Endothelial cell of umbilical vein (primary cell): ENCODE measurements around the gene LIPG. TPM values are rescaled to one million over a fixed set of nuclear protein-coding genes. Genes with fewer than 3 reads are reported as not detected.

Experiments
- BruUV-seq: library from RNA; stranded (reverse); fragments of 400-500 nt; replicated peaks from 2 replicates; lab custom pipeline; 2021; lab: Mats Ljungman, UMichigan
- CTCF ChIA-PET: fragments of 300-600, 350-600 bp; sonication (Branson Sonifier 250); formaldehyde crosslinking; loops from one replicate; lab custom pipeline; 2021; ENCODE audit warnings: antibody characterized with exemption, inconsistent platforms; lab: Charles Lee
- POLR2A ChIA-PET: fragments of 300-600, 350-600 bp; sonication (Branson Sonifier 250); formaldehyde crosslinking; loops from one replicate; lab custom pipeline; 2021; ENCODE audit warnings: antibody characterized with exemption, inconsistent platforms; lab: Charles Lee
- DNase-seq: peaks from one replicate; pipeline ENCODE4 v3.0.0-alpha.2; 2011; ENCODE audit warnings: low read depth, low spot score
- FAIRE-seq: peaks from 2 replicates; lab custom pipeline; 2011; peaks lifted over from hg19 to GRCh38; lab: Jason Lieb, UNC
- H2AFZ ChIP-seq: 2 replicates; pipeline ENCODE4 v1.6.0; 2012; ENCODE audit warnings: low read depth, low read length, control low read depth, inconsistent platforms
- H3K27ac ChIP-seq: 2 replicates; pipeline ENCODE4 v1.5.1; 2011; ENCODE audit warnings: low read depth, mild to moderate bottlenecking, control low read depth, low read length, moderate library complexity; ENCODE audit not compliant: insufficient read depth
- H3K27me3 ChIP-seq, 2 experiments: 2 replicates each; pipeline versions ENCODE4 v1.6.0 to v1.6.1; 2011; ENCODE audit warnings: low read length in 2 of 2, mixed read lengths in 1 of 2; ENCODE audit not compliant: control insufficient read depth in 2 of 2, insufficient read depth in 2 of 2
- H3K36me3 ChIP-seq, 2 experiments: 2 replicates in 1 of 2; 3 replicates in 1 of 2; pipeline ENCODE4 v1.5.1; 2011; ENCODE audit warnings: low read length in 2 of 2, mild to moderate bottlenecking in 1 of 2, moderate library complexity in 1 of 2; ENCODE audit not compliant: control insufficient read depth in 2 of 2, insufficient read depth in 2 of 2; ENCODE audit errors: extremely low read depth in 1 of 2
- H3K4me1 ChIP-seq: 3 replicates; pipeline ENCODE4 v1.5.1; 2011; ENCODE audit warnings: mild to moderate bottlenecking, low read length; ENCODE audit not compliant: control insufficient read depth, insufficient read depth; ENCODE audit errors: extremely low read depth
- H3K4me2 ChIP-seq: 2 replicates; pipeline ENCODE4 v1.6.1; 2011; ENCODE audit warnings: low read length, control low read depth, mixed read lengths; ENCODE audit not compliant: insufficient read depth
- H3K4me3 ChIP-seq, 3 experiments: fragments of 200-600 bp in 1 of 3; sonication (generic), shearing (Covaris generic) in 1 of 3; replicated peaks in 1 of 3; 2 replicates each; pipeline ENCODE4 v1.5.1; 2011 to 2016; ENCODE audit warnings: control low read depth in 3 of 3, low read length in 3 of 3, mild to moderate bottlenecking in 2 of 3, inconsistent platforms in 1 of 3, low read depth in 1 of 3, moderate library complexity in 1 of 3; ENCODE audit not compliant: insufficient read depth in 1 of 3
- H3K79me2 ChIP-seq: 2 replicates; pipeline ENCODE4 v1.6.0; 2012; ENCODE audit warnings: low read length, inconsistent platforms; ENCODE audit not compliant: control insufficient read depth, insufficient read depth
- H3K9ac ChIP-seq: replicated peaks from 2 replicates; pipeline ENCODE3; 2011; ENCODE audit warnings: low read length, control low read depth; ENCODE audit not compliant: insufficient read depth; ENCODE audit errors: extremely low read depth
- H3K9me1 ChIP-seq: replicated peaks from 3 replicates; pipeline ENCODE4 v1.6.0; 2011; ENCODE audit warnings: mild to moderate bottlenecking, low read length; ENCODE audit not compliant: control insufficient read depth, insufficient read depth; ENCODE audit errors: extremely low read depth
- H3K9me3 ChIP-seq: replicated peaks from 2 replicates; pipeline ENCODE4 v1.5.1; 2012; ENCODE audit warnings: low read length, inconsistent platforms; ENCODE audit not compliant: control insufficient read depth, insufficient read depth
- H4K20me1 ChIP-seq: replicated peaks from 2 replicates; pipeline ENCODE3; 2011; ENCODE audit warnings: mild to moderate bottlenecking, low read length; ENCODE audit not compliant: control insufficient read depth, insufficient read depth; ENCODE audit errors: extremely low read depth
- CTCF ChIP-seq, 2 donors: IDR thresholded peaks; 1 replicate in 1 of 2; 2 replicates in 1 of 2; pipeline ENCODE4 v1.5.1; 2011; ENCODE audit warnings: low read length in 2 of 2, mild to moderate bottlenecking in 2 of 2, moderate library complexity in 2 of 2, control low read depth in 1 of 2, inconsistent platforms in 1 of 2, low read depth in 1 of 2; ENCODE audit not compliant: insufficient read depth in 1 of 2; ENCODE audit errors: extremely low read depth in 1 of 2
- EZH2 ChIP-seq: IDR thresholded peaks from 2 replicates; pipeline ENCODE4 v1.6.1; 2012; ENCODE audit warnings: borderline replicate concordance, low read depth, mild to moderate bottlenecking, moderate library complexity, low read length, inconsistent platforms; ENCODE audit not compliant: severe bottlenecking
- FOS ChIP-seq: IDR thresholded peaks from 2 replicates; pipeline ENCODE4 v1.6.1; 2011; ENCODE audit warnings: mild to moderate bottlenecking, low read length, moderate library complexity, borderline replicate concordance; ENCODE audit not compliant: insufficient read depth
- GATA2 ChIP-seq: IDR thresholded peaks from 2 replicates; pipeline ENCODE4 v1.7.0; 2011; ENCODE audit warnings: low read depth, mild to moderate bottlenecking, moderate library complexity, mixed read lengths, low read length; ENCODE audit not compliant: insufficient read length, insufficient read depth
- JUN ChIP-seq: IDR thresholded peaks from 2 replicates; pipeline ENCODE4 v1.6.1; 2011; ENCODE audit warnings: borderline replicate concordance, low read depth; ENCODE audit not compliant: insufficient read length, insufficient read depth
- MAX ChIP-seq: IDR thresholded peaks from 2 replicates; pipeline ENCODE4 v1.6.1; 2011; ENCODE audit not compliant: insufficient read depth, insufficient read length
- MYC ChIP-seq: IDR thresholded peaks from one replicate; pipeline ENCODE4 v1.6.1; 2011; ENCODE audit warnings: mild to moderate bottlenecking, low read depth, low read length
- POLR2A ChIP-seq: IDR thresholded peaks from 2 replicates; pipeline ENCODE4 v1.6.1; 2012; ENCODE audit warnings: low read depth, mild to moderate bottlenecking, control low read depth, low read length
- POLR2AphosphoS5 ChIP-seq: IDR thresholded peaks from 2 replicates; pipeline ENCODE4 v1.6.1; 2012; ENCODE audit warnings: low read depth, mild to moderate bottlenecking, control low read depth, low read length, moderate library complexity; ENCODE audit not compliant: insufficient read depth
- dilution Hi-C: fragments of 300-500 bp; cut with MboI; formaldehyde crosslinking; loops from one replicate; pipeline ENCODE4 v1.15.0; 2019; ENCODE audit warnings: low sequenced_read_pairs; ENCODE audit not compliant: extremely low pct_ligation_motif_present
- intact Hi-C: fragments of 100-400 bp; cut with micrococcal nuclease; formaldehyde crosslinking; loops from one replicate; pipeline ENCODE4 v1.10.0; 2022
- polyA plus RNA-seq, 4 experiments: library from polyadenylated mRNA; depleted of rRNA in 3 of 4; stranded (reverse) in 3 of 4; unstranded in 1 of 4; fragments of >200 nt; gene quantifications; 2 replicates each; pipeline versions ENCODE4 v1.2.1 to v1.2.3, GENCODE V29; 2011 to 2012; ENCODE audit warnings: missing spikeins in 1 of 4
- total RNA-seq: library from RNA; stranded (reverse); gene quantifications from 2 replicates; pipeline ENCODE4 v1.2.3, GENCODE V29; 2021

LIPG gene
- total and polyA plus RNA-seq, 2 donors (not counting 3 experiments of a cell fraction or from before 2014, with no cell fraction given) = 80.6 to 86.3 TPM

GRCh38 chr18:49597157-49597931, 35.5 kb downstream of the LIPG start:
- H3K4me1 ChIP-seq = no peaks in the 10 kb centered on the region
- no peak for DNase-seq
- TF ChIP-seq POLR2A = no peak
- H3K79me2 ChIP-seq = no peaks in the 10 kb centered on the region
- H4K20me1 ChIP-seq = no peaks in the 10 kb centered on the region
- H3K9me3 ChIP-seq = no peaks in the 10 kb centered on the region
- BruUV-seq = no TSS peak
- intact Hi-C loops = no loop called here
- no peak overlapping the region for H3K27ac ChIP-seq
- no peak overlapping the region for H3K4me2 ChIP-seq
- CTCF ChIA-PET = no interaction called here
- H3K9me1 ChIP-seq = no peaks in the 10 kb centered on the region
- no peak for FAIRE-seq
- dilution Hi-C loops = no loop called here
- H3K27me3 ChIP-seq = no peaks in the 10 kb centered on the region
- POLR2A ChIA-PET = no interaction called here
- H2AFZ ChIP-seq = no peak overlapping the region
- H3K36me3 ChIP-seq = peaks cover 0 to 2% of the 10 kb centered on the region in 2 experiments
- no peak overlapping the region for H3K9ac ChIP-seq
- no peak overlapping the region for H3K4me3 ChIP-seq

- Histone ChIP-seq H3K79me2 (no peaks in the 10 kb centered on the region), H2AFZ (no peak overlapping the region), H3K9me3 (no peaks in the 10 kb centered on the region), H3K36me3 (peaks cover 0 to 2% of the 10 kb centered on the region in 2 experiments), H4K20me1 (no peaks in the 10 kb centered on the region), H3K4me2 (no peak overlapping the region), H3K9me1 (no peaks in the 10 kb centered on the region), H3K27me3 (no peaks in the 10 kb centered on the region), H3K4me1 (no peaks in the 10 kb centered on the region), H3K9ac (no peak overlapping the region), H3K4me3 (no peak overlapping the region), H3K27ac (no peak overlapping the region)
- intact Hi-C loops = loop anchor here (2.0 kb wide), 1 partner anchor 16 kb away; no protein-coding TSS in a partner anchor
- dilution Hi-C loops = no loop called here
- BruUV-seq = no TSS peak
- CTCF ChIA-PET = interaction anchor here (0.9 kb wide), 1 partner anchor 13 kb away, joined by 3 read pairs; no protein-coding TSS in a partner anchor
- no peak for FAIRE-seq
- TF ChIP-seq FOS (no peak), MAX (no peak), GATA2 (no peak), POLR2AphosphoS5 (no peak), EZH2 (no peak), CTCF (IDR thresholded peaks at IDR 0.05; ENCODE audit: extremely low read depth in 1 of 2, insufficient read depth in 1 of 2, low read depth in 1 of 2, low read length in 2 of 2) (no peak), JUN (no peak), POLR2A (no peak), MYC (no peak)
- no peak for DNase-seq
- POLR2A ChIA-PET = no interaction called here
Measured at GRCh38 chr18:49601211-49601610, 39.4 kb downstream of the LIPG start.
